ENCODE data around the gene NR1H2.
"Not testable (repeated sequence)": the region's sequence is repeated elsewhere in the genome, so short reads cannot be mapped to it uniquely, and the experiment has no call there.

NR1H2 gene

GRCh38 chr19:50347089-50347581 lies 29.1 kb upstream of the NR1H2 start:
- DNase-seq, result peak in 1 of 3 donors; percentile 16

- DNase-seq, result no peak
Measured at GRCh38 chr19:50349277-50350057, 26.8 kb upstream of the NR1H2 start.

- DNase-seq, result no peak
Measured at GRCh38 chr19:50352242-50352641, 24.0 kb upstream of the NR1H2 start.

- DNase-seq, result not testable (repeated sequence)
Measured at GRCh38 chr19:50353487-50353880, 22.8 kb upstream of the NR1H2 start.

- DNase-seq, result no peak
Measured at GRCh38 chr19:50356691-50357177, 19.5 kb upstream of the NR1H2 start.

GRCh38 chr19:50357178-50358100 lies 18.8 kb upstream of the NR1H2 start:
- peak; percentile 64 to 77 (median 70) for DNase-seq

- DNase-seq, result peak; percentile 73 to 88 (median 77)
Measured at GRCh38 chr19:50358483-50359327, 17.6 kb upstream of the NR1H2 start.

- no peak for DNase-seq
Measured at GRCh38 chr19:50359328-50359818, 16.9 kb upstream of the NR1H2 start.

- DNase-seq, result peak; percentile 33 to 52 (median 33)
Measured at GRCh38 chr19:50361290-50362029, 14.8 kb upstream of the NR1H2 start.

- DNase-seq, result no peak
Measured at GRCh38 chr19:50362030-50362412, 14.2 kb upstream of the NR1H2 start.

GRCh38 chr19:50362656-50363424 lies 13.4 kb upstream of the NR1H2 start:
- no peak for DNase-seq

- no peak for DNase-seq
Measured at GRCh38 chr19:50365434-50366306, 10.6 kb upstream of the NR1H2 start, which contains the start of gene NAPSA. TSS of gene NAPSA (minus strand) at chr19:50365639. CDS start at chr19:50365621, 18 bp downstream.

GRCh38 chr19:50368649-50369570 lies 7.3 kb upstream of the NR1H2 start:
- peak; percentile 87 to 89 (median 88) for DNase-seq

GRCh38 chr19:50371914-50372475 lies 4.3 kb upstream of the NR1H2 start:
- DNase-seq, result peak; percentile 31 to 63 (median 58)

- DNase-seq, result peak in 1 of 3 donors; percentile 37
Measured at GRCh38 chr19:50377051-50377461, 799 bp downstream of the NR1H2 start.

- DNase-seq, result no peak
Measured at GRCh38 chr19:50377517-50377916, 1.3 kb downstream of the NR1H2 start.

GRCh38 chr19:50378169-50378862 lies 2.1 kb downstream of the NR1H2 start:
- DNase-seq, result no peak
